SHP77 (cell line): ENCODE data around the gene ADTRP.
"Not testable (repeated sequence)": the region's sequence is repeated elsewhere in the genome, so short reads cannot be mapped to it uniquely, and the experiment has no call there.

Experiments
- DNase-seq, 2 experiments: peaks; one replicate each; lab custom pipeline; 2025; lab: John Stamatoyannopoulos, UW

ADTRP gene

DNA sequence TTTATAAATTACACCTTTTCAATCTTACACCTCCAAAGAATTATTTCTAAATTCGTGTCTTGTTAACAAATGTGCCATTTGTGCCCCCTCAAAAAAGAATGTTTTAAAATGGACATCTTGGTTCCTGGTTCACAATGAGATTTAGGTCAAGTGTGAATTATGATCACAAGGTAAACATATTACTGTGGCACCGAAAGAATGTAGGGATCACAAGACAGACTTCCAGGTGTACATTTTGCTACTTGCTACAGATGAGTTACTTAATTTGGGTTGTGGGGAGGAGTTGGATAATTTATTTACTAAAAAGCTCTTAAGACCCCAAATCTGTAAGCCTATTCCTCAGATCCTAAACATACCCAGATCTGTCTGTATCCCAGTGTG lies 25.0 kb upstream of the ADTRP start:
- no peak for DNase-seq

DNA sequence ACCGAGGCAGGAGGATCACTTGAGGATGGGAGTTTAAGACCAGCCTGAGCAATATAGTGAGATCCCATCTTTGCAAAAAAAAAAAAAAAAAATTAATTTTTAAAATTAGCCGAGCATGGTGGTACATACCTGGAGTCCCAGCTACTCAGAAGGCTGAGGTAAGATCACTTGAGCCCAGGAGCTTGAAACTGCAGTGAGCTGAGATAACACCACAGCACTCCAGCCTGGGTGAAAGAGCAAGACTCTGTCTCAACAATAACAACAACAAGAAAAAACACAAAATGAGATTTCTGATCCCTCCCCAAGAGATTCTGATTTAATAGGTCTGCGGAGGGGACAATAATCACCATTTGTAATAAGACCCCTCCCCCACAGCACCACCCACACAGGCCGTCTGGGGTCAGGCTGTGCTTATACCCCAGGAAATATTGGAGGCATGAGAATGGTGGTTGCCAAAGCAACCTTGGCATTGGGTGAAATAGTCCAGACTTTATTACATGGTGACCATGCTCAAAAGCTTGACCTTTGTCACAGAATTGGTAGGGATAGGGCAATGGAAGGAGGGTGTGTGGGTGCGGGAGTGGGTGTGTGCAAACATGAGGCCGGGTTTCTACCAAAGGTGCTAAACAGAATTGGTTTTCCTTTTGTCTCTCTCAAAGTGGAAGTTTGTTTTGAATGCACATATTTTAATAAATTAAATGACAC lies 24.4 kb upstream of the ADTRP start:
- no peak for DNase-seq

DNA sequence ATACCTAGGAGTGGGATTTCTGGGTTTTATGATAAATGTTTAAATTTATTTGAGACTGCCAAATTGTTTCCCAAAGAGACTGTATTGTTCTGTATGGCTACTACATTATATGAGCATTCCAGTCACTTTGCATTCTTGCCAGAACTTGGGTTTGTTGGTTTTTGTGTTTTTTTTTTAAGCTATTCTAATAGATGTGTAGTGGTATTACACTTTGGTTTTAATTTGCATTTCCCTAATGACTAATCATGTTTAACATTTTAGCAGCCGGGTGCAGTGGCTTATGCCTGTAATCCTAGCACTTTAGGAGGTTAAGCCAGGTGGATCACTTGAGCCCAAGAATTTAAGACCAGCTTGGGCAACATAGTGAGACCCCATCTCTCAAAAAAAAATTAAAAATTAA lies 21.9 kb upstream of the ADTRP start:
- DNase-seq: not testable (repeated sequence)

DNA sequence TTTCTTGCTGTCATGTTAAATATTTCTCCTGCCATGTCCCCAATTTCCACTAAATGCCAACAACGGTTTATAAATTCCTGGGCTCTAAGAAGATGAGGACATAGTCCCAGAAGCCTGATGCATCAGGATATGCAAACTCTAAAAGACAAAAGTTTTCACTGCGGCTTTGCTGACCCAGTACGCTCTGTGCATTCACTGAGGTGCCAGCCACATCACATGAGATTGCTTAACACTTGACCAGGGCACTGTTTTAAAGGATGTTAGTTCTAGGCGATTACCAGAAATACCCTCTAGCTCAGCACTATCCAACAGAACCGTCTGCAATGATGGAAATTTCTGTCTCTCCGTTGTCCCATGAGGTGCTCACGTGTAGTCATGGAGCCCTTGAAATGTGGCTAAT lies 19.9 kb upstream of the ADTRP start:
- no peak for DNase-seq

DNA sequence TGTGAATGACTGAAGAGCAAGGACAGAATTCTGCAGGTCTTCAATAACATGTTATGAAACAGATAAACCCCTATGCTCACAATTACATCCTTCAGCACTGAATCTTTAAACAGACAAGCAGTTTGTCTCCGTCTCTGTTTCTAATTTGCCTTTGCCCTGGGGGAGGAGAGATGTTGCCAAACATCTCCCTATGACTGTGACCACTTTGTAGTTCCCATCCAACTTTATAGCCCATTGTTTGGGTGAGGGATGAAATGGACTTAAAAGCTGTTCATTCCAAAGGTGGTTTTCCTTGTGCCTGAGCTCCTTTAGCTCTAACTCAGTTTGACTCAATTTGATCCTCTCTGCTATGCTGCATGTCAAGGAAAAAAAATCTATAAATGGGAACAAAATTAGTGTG lies 19.5 kb upstream of the ADTRP start:
- no peak for DNase-seq

DNA sequence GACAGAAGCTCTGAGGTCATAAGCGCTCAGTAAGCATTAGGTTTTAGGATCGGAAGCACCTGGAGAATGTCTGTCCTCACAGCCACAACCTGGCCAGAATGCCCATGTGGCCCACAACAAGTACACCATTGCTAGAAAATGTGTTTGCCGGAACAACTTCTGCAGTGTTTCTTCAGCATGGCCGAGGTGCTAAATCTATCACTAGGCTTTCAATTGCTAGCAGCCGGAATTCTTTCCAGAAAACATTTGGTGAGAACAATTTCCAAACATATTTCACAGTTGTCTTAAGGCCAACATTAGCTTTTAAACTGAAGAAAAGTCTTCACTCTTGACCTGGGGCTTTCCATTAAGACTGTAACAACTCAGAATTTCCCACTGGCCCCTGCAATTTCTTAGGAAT lies 18.2 kb upstream of the ADTRP start:
- DNase-seq: no peak

DNA sequence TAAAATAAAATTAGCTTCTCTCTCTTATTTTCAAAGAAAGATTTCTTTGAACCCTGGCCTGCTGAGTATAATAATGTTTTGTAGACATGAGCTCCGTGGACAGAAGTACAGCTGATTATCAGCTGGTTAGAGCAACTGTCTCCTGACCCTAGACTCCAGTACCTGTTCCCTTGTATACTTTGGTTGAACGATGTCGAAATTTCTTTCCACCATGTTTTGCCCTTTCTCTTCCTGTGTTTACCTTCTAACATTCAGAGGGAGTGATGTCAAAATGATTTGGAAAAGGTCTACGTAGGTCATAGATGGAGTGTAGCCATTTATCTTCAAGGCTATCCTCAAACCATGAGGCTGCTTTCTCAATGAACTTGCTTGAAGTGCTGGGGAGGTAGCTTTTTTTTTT lies 16.8 kb upstream of the ADTRP start:
- no peak for DNase-seq

DNA sequence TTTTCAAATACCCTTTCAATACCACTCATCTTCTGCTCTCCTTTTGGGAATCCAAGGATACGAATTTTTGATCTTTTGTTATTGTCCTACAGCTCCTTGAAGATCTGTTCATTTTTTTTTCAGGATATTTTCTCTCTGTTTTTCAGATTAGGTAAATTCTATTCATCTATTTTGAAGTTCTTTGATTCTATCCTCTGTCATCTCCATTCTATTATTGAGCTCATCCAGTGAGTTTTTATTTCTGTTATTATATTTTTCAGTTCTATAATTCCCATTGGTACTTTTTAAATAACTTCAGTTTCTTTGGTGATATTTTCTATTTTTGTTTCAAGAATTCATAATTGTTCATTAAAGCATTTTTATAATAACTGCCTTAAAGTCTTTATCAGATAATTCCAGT lies 14.7 kb upstream of the ADTRP start:
- no peak for DNase-seq

DNA sequence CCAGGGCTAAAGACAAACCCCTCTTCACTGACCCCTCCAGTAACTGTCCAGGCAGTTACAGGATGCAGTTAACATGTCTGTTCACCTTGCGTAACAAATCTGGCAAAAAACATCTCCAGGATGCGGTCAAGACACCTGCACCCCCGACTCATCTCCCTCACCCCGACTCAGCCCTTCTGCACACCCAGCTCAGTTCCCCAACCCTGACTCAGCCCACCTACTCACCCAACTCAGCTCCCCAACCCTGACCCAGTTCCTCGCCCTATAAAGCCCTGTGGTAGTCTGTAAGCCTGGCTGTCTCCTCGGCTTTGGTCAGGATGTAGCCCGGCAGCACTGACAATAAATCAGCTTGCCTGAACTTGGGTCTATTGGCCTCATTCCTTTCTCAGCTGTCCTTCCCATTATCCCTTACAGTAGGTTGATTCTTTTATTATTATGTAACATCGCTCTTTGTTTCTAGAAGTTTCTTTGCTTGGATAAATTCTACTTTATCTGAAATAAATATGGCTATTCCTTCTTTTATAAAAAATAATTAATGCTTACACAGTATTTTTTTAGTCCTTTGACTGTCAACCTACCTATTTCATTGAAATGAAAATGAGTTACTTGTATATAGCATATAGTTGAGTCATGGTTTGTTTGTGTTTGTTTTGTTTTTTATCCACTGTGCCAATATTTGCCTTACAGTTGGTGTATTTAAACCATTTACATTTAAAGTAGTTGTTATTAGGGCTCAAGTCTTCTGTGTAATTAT lies 12.9 kb upstream of the ADTRP start:
- DNase-seq: no peak

DNA sequence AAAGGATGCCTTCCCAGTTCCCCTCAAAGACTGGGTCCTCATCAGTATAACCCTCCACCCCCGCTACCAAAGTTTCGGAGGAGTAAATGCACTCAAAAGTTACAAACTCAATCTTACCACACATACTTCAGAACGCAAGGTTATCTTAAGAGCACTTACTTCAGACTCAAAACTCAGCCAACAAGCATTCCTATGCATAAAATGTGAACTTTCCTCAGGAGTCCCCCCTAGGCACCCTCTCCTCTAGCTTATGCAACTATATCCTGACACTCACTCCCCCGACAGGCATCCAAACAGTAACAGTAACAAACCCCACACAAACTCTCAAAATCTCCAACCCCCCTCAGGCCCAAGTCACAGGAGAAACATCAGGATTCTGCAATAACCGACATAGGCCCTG lies 11.1 kb upstream of the ADTRP start:
- no peak for DNase-seq

DNA sequence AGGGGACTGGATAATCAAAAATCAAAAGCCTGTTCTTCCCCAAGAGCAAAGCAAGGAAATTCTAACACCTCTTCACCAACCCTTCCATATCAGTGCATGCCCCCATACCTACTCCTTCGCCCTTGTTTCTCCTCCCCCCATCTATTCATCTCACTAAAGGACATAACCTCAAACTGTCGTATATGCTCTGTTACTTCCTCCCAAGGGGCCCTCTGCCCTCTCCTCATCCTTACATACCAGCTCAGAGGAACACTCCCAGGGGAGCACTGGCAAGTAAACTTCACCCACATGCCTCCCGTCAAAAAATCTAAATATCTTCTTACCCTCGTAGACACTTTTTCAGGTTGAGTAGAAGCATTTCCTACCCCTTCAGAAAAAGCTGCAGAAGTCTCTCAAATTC lies 9.4 kb upstream of the ADTRP start:
- DNase-seq: no peak

DNA sequence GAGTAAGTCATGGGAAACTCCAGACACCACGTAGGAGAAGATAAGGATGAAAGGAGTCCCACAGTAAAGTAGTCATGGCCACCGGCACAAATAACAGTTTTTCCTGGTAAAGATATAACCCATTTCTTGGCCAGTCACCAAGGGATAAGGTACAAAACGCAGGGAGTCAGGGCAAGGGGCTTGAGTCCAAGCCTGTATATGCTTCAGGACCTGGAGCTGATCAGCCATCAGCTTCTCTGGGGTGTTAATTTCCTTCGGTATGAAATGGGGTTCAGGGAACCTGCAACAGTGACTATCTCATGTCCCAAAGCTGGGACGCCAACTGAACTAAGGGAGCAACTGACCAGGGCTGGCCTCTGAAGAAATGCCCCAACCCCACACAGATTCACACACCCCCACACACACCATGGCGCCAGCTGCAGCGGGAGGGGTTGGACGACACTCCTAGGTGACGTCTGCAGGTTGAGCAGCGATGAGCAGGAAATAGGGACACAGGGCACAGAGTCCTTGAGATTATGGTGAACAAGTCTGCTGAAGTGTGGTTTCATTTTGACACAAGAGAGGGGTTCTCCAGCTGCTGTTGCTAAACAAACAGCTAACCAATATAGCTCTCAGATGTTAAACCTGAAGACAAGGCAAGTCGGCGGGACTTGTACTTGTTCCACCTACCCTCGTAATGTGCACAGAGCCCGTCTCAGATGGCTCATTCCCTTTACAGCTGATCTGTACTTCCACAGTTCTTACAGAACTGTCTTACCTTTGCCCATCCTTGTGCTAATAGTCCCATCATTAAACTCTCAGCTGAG lies 7.4 kb upstream of the ADTRP start:
- DNase-seq: no peak

DNA sequence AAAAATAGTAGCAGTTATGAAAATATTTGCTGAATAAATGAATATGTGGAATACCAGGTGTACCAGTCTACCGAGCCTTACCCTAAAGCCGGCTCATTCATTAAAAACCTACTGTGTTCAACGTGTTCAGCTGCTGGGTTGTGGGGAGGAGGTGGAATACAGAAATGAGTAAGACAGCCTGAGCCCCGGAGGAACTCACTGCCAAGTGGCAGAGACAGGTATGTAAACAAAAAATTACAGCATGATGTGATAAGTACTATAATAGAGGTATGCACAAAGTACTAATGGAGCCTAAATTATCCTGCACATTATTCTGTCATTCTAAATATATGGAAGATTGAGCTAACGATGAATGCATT lies 6.8 kb upstream of the ADTRP start:
- DNase-seq: no peak

DNA sequence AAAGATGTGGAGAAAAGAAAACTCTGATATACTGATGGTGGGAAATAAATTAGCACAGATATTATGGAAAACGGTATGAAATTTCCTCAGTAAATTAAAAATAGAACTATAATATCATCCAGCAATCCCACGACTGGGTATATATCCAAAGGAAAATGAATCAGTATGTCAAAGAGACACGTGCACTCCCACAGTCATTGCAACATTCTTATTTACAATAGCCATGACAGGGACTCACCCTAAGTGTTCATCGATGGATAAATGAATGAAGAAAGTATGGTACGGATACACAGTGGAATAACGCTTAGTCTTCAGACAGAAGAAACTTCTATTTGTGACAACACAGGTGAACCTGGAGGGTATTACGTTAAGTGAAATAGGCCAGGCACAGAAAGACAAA lies 5.7 kb upstream of the ADTRP start:
- DNase-seq: no peak

DNA sequence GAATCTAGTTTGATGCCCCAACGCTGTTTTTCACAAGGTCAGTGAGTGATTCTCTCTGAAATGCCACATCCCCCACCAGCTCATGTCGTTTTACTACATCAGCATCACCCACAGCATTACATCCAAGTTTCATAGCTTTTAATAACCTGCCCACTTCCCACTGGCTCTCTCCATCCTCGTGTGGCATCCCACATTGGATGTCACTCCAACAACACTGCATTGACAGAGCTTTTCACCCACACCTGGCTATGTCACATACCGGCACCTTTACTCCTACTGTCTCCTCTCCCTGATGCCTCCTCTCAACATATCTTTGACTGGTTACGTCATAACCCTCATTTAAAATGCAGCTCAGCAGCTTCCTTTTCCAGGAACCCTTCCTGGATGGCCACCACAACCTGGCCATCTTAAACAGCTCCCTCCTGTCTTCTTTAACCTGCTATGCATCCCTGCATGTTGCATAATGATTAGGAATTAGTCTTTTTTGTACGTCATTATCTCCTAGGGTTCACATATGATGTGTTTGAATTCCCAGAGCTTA lies 5.0 kb upstream of the ADTRP start:
- no peak for DNase-seq

DNA sequence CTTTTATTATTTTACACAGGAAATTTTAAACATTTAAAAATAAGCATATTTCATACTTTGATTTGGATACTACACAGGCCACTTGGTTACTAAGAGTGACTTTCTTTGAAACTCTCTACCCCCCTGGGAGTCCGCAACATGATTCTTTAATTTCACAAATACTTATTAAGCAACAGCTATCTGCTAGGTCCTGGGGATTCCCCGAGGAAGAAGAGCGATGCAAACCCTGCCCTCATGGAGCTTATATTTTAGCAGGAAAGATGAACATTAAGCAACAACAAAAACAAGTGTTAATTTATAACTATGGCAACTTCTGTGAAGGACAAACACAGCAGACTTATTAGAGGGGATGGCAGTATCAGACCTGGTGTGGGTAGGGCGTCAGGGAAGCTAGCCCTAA lies 3.9 kb upstream of the ADTRP start:
- no peak for DNase-seq

DNA sequence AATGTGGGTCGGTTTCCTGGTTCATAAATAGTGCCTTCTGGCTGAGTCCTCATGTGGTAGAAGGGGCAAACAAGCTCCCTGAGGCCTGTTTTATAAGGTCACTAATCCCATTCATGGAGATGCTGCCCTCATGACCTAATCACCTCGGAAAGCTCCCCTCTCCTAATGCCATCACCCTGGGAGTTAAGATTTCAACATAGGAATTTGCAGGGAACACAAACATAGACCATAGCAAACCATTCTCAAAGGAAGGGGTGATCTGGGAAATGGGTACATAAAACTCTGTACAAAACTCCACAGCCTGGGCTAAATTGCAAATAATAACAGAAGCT lies 1.5 kb upstream of the ADTRP start:
- DNase-seq: no peak

DNA sequence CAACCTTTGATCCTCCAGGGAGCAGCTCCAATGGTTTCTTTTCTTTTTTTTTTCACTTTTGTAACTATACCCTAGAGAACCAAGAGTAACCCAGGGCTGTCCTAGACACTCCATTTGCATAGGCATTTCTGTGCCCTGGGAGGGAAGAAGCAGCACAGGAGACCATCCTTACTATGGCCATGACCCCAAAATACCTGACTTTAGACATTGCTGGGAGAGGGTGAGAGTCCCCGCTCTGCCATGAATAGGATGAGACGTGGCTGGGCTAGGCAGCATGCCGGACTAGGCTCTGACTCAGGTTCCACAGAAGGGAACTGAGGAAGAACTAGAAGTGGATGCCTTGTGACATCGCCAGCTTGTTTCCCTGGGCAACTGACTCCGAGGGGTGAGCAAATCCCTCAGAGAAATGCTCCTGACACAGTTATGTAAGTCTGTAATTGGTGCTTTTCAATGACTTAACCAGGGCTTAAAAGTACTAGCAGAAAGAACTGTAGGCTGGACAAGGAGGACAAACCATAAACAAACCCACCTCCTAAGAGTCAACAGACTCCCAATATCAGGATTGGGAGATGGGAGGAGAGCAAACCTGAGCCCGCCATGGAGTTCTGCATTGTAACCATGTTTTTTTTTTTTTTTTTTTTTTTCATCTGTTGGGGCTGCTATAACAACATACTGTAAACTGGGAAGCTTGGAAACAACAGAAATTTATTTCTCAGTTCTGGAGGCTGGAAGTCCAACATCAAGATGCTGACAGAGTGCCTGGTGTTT lies 910 bp upstream of the ADTRP start:
- no peak for DNase-seq

DNA sequence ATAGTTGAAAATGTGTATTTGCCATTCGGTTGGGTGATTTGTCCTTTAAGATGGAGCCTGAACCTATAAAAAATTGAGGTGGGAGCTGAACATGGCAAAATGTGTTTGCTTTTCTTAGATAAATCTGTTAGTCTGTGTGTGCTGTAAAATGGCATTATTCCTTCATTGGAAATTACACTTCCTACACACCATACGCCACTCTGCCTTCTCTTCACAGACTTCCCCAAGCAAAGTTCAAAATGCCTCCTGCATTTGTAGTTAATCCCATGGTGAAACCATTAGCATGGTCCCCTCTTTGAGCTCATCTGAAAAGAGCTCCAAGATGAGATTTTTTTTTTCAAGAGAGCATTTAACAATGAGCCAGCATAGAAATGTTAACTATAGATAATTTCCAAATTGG lies 567 bp downstream of the ADTRP start:
- DNase-seq: no peak

DNA sequence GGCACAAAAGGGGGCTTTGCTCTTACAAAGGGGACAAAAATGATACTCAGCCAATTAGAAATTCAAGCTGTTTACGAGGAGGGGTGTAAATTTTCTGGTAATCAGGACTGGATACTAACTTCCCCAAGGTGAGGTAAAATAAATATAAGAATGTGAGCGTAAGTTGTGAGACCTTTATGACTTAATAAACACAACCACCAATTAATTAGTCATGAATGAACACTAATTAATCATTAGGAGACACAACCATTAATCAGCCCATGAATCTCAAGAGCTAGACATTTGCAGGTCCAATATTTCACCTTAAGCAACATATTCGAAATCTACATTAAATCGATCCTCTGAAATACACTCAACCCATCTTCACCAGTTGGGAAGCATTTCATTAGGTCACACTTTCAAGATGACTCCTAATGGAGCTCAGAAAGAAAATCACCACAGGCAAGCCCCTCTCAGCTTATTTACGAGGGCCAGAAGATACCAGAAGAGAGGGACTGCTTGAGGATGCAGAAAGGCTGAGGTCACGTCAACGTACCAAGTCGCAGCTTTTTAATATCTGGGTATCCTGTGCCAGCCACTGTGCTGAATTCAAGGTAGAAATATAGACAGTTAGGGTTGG lies 2.7 kb downstream of the ADTRP start:
- no peak for DNase-seq

DNA sequence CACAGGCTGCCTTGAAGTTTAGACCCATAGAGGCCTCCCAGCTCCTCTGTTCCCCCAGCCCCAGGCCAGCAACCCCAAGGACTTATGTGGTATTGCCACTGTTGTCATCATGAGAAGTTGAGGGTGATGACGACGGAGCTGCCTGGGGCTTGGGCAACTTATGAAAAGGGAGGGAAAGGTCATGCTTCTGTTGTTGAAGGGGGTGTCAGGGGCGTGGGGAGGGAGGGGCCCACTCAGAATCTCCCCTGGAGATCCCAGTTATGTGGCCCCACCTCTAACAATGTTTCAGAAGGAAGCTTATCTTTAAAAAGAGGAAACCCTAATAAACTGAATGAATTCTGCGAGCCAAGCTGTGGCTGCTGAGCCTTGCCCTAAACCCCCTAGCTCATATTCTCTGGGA lies 4.2 kb downstream of the ADTRP start:
- DNase-seq: no peak

DNA sequence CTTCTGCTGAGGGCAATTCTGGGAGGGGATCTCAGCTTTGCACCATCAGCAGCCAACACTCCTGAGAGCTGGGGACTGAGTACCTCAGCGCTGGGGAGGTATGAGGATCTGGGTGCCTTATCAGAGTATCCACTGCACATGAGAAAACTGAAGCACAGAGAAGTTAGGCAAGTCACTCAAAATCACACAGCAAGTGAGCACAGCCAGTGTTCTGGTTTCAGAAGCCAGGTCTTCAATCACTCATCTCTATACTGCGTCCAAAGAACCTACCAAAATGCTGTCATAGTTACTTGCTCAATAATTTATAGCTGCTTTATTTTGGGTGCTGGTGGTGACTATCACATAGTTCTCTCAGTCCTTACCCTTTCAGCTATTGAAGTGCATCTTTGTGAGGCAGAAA lies 5.0 kb downstream of the ADTRP start:
- no peak for DNase-seq
